Measurements from ENCODE around the gene ASTN2.

GRCh38 chr9:117462861-117463260 is 48.0 kb upstream of the ASTN2 start:
- TF ChIP-seq POLR2AphosphoS5 (IDR thresholded peaks at IDR 0.05) = no peak
- TF ChIP-seq, protein P1, sequence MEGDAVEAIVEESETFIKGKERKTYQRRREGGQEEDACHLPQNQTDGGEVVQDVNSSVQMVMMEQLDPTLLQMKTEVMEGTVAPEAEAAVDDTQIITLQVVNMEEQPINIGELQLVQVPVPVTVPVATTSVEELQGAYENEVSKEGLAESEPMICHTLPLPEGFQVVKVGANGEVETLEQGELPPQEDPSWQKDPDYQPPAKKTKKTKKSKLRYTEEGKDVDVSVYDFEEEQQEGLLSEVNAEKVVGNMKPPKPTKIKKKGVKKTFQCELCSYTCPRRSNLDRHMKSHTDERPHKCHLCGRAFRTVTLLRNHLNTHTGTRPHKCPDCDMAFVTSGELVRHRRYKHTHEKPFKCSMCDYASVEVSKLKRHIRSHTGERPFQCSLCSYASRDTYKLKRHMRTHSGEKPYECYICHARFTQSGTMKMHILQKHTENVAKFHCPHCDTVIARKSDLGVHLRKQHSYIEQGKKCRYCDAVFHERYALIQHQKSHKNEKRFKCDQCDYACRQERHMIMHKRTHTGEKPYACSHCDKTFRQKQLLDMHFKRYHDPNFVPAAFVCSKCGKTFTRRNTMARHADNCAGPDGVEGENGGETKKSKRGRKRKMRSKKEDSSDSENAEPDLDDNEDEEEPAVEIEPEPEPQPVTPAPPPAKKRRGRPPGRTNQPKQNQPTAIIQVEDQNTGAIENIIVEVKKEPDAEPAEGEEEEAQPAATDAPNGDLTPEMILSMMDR (IDR thresholded peaks at IDR 0.05; ENCODE audit: poor library complexity, severe bottlenecking) = no peak
